ENCODE results near the gene GADD45GIP1.

The GADD45GIP1 gene

DNA sequence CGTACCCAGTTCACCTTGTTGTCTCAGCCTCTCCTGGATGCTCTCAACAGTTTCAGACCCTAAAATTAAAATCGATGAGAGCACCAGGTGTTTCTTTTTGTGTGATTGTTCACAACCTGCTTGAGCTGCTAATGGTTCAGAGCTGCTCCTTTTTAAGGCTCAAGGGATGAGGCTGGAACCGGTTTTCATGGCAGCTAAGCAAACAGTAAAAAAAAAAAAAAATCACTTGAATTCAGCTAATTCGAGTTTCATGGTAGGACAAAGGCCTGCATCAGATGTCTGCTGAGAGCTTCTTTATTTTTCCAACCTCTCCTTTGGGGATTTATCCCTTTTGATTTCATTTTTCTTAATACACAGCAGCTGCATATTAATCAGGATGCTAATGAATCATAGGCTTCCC, 44.5 kb downstream of the GADD45GIP1 start:
- peaks cover 15% of the 10 kb centered on the region; the same call in 1 of the 2 replicates for H3K4me1 ChIP-seq (ENCODE audit: insufficient read depth, low read length)
- no peaks in the 10 kb centered on the region for H3K27me3 ChIP-seq (ENCODE audit: insufficient read depth, low read length)
- H3K36me3 ChIP-seq (ENCODE audit: insufficient read depth, low read depth, low read length): no peaks in the 10 kb centered on the region
- H3K4me3 ChIP-seq (ENCODE audit: low read length): peak overlapping the region; percentile 46; the same call in 1 of the 2 replicates
- no peak overlapping the region for H3K27ac ChIP-seq (ENCODE audit: low read length)
- no peaks in the 10 kb centered on the region for H3K9me3 ChIP-seq (ENCODE audit: insufficient read depth, low read depth, low read length)
- peak overlapping the region; percentile 59; the same call in 1 of the 2 replicates for H3K9ac ChIP-seq (ENCODE audit: low read depth, low read length)

GRCh38 chr19:12907166-12907565, 49.9 kb downstream of the GADD45GIP1 start:
- Histone ChIP-seq H3K27me3 (ENCODE audit: insufficient read depth, low read length) (no peaks in the 10 kb centered on the region), H3K9ac (ENCODE audit: low read depth, low read length) (no peak overlapping the region), H3K36me3 (ENCODE audit: insufficient read depth, low read depth, low read length) (no peaks in the 10 kb centered on the region), H3K4me3 (ENCODE audit: low read length) (no peak overlapping the region), H3K27ac (ENCODE audit: low read length) (no peak overlapping the region), H3K9me3 (ENCODE audit: insufficient read depth, low read depth, low read length) (no peaks in the 10 kb centered on the region), H3K4me1 (ENCODE audit: insufficient read depth, low read length) (no peaks in the 10 kb centered on the region; the same call in 1 of the 2 replicates)

Measured in iPS-20b (cell line).